Suprapubic skin (tissue), 4 donors: Measurements from ENCODE around the gene SGK2.

Experiments used
- EP300 ChIP-seq: sonication (generic); formaldehyde crosslinking; IDR thresholded peaks from one replicate; pipeline ENCODE4 v1.6.1; 2017; ENCODE audit warnings: antibody characterized with exemption
- POLR2A ChIP-seq, 2 donors: fragments of 450-650 bp; IDR thresholded peaks; one replicate each; pipeline ENCODE4 v1.6.1; 2017; ENCODE audit warnings: antibody characterized with exemption in 2 of 2, mild to moderate bottlenecking in 2 of 2, moderate library complexity in 2 of 2
- POLR2AphosphoS5 ChIP-seq, 3 donors: sonication (generic); formaldehyde crosslinking; IDR thresholded peaks; one replicate each; pipeline ENCODE4 v1.6.1; 2017; ENCODE audit warnings: antibody characterized with exemption in 3 of 3
- TF ChIP-seq, protein P1 (sequence below), 2 donors: fragments of 200-600 bp in 1 of 2; fragments of 450-650 bp in 1 of 2; sonication (generic) in 1 of 2; IDR thresholded peaks; one replicate each; pipeline ENCODE4 v1.5.1; 2016 to 2019; ENCODE audit warnings: antibody characterized with exemption in 2 of 2, mild to moderate bottlenecking in 1 of 2, moderate library complexity in 1 of 2

DNA sequence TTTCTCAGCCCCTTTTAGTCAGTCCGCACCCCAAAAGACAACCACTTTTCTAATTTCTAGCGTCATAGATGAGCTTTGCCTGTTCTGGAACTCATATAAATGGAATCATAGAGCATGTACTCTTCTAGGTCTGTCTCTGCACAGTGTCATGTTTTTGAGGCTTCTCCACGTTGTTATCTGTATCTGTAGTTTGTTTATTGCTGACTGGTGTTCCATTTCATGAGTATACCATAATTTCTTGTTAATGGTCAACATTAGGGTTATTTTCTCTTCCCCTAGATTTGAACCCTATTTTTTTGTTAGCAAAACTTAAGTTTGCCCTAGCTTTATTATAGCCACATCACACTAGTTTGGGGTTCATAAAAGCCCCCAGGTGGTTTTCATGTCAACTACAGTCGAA lies 16.2 kb upstream of the SGK2 start:
- TF ChIP-seq, protein P1, sequence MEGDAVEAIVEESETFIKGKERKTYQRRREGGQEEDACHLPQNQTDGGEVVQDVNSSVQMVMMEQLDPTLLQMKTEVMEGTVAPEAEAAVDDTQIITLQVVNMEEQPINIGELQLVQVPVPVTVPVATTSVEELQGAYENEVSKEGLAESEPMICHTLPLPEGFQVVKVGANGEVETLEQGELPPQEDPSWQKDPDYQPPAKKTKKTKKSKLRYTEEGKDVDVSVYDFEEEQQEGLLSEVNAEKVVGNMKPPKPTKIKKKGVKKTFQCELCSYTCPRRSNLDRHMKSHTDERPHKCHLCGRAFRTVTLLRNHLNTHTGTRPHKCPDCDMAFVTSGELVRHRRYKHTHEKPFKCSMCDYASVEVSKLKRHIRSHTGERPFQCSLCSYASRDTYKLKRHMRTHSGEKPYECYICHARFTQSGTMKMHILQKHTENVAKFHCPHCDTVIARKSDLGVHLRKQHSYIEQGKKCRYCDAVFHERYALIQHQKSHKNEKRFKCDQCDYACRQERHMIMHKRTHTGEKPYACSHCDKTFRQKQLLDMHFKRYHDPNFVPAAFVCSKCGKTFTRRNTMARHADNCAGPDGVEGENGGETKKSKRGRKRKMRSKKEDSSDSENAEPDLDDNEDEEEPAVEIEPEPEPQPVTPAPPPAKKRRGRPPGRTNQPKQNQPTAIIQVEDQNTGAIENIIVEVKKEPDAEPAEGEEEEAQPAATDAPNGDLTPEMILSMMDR (IDR thresholded peaks at IDR 0.05), result no peak
- no peak for TF ChIP-seq POLR2A (IDR thresholded peaks at IDR 0.05)
- no peak for TF ChIP-seq POLR2AphosphoS5 (IDR thresholded peaks at IDR 0.05)
- TF ChIP-seq EP300, result no peak
